Nephron progenitor cell (in vitro differentiated cells): ENCODE data around the gene WARS2.

Source experiments
- DNase-seq: peaks from one replicate; pipeline ENCODE4 v3.0.0; 2021
- H3K27ac Mint-ChIP-seq: 2 replicates; pipeline ENCODE4 v1.8.0; 2021; ENCODE audit warnings: mild to moderate bottlenecking, moderate library complexity, mixed read lengths
- H3K27me3 Mint-ChIP-seq: 2 replicates; pipeline ENCODE4 v1.8.0; 2021; ENCODE audit warnings: mild to moderate bottlenecking, low read depth, mixed read lengths; ENCODE audit not compliant: poor library complexity
- H3K36me3 Mint-ChIP-seq: 2 replicates; pipeline ENCODE4 v1.8.0; 2021; ENCODE audit warnings: low read depth, mixed read lengths
- H3K4me1 Mint-ChIP-seq: 2 replicates; pipeline ENCODE4 v1.8.0; 2021; ENCODE audit warnings: mixed read lengths
- H3K4me3 Mint-ChIP-seq: 2 replicates; pipeline ENCODE4 v1.8.0; 2021; ENCODE audit warnings: mild to moderate bottlenecking, moderate library complexity, mixed read lengths
- H3K9me3 Mint-ChIP-seq: 2 replicates; pipeline ENCODE4 v1.8.0; 2021; ENCODE audit warnings: mild to moderate bottlenecking, moderate library complexity, mixed read lengths
- TF ChIP-seq, protein P1 (sequence below): fragments of 200-600 bp; sonication (generic); IDR thresholded peaks from 2 replicates; pipeline ENCODE4 v1.5.0; 2021; ENCODE audit warnings: antibody characterized with exemption

WARS2 gene

DNA sequence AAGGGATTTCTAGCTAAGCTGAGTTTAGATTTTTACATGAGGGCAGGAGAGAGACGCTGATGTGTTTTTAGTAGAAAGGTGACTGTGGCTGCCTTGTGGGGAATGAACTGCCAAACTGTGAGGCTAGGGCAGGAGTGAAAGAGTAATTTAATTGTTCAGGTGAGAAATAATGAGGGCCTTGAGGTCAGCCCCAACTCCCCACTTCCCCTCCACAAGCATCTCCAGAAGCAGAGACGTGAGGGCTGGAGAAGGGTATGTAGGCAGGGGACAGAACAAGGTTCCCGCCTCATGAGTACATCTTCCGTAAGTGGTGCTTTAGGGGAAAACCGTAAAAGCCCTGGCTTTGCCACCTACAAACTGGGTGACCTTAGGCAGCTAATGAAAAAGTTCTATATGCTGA, 70.8 kb downstream of the WARS2 start:
- Mint-ChIP-seq H3K27ac (no peak overlapping the region), H3K9me3 (no peaks in the 10 kb centered on the region), H3K4me1 (peaks cover 6% of the 10 kb centered on the region), H3K4me3 (no peak overlapping the region), H3K27me3 (no peaks in the 10 kb centered on the region), H3K36me3 (peaks cover 8% of the 10 kb centered on the region)
- DNase-seq = no peak
- TF ChIP-seq, protein P1, sequence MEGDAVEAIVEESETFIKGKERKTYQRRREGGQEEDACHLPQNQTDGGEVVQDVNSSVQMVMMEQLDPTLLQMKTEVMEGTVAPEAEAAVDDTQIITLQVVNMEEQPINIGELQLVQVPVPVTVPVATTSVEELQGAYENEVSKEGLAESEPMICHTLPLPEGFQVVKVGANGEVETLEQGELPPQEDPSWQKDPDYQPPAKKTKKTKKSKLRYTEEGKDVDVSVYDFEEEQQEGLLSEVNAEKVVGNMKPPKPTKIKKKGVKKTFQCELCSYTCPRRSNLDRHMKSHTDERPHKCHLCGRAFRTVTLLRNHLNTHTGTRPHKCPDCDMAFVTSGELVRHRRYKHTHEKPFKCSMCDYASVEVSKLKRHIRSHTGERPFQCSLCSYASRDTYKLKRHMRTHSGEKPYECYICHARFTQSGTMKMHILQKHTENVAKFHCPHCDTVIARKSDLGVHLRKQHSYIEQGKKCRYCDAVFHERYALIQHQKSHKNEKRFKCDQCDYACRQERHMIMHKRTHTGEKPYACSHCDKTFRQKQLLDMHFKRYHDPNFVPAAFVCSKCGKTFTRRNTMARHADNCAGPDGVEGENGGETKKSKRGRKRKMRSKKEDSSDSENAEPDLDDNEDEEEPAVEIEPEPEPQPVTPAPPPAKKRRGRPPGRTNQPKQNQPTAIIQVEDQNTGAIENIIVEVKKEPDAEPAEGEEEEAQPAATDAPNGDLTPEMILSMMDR = no peak

DNA sequence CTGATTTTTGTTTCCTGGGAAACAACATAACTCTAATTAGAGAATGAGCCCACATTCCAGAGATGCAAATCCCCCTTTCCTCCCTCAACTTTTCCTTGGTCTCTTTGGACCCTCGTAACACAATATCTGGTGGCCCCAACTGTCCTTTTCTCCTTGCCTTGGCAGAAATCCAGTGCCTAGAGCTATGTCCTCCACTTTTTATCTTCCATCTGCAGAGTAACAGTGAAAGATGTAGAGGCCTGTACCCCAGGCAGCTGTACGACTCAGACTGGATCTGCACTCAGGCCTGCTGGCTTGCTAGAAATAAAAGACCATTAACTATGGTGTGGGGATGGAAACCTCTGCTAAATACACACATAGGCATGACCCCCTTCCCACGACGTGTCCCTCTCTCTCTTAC, 72.0 kb downstream of the WARS2 start:
- Mint-ChIP-seq H3K27me3 (no peaks in the 10 kb centered on the region), H3K36me3 (peaks cover 10% of the 10 kb centered on the region), H3K9me3 (no peaks in the 10 kb centered on the region), H3K4me3 (no peak overlapping the region), H3K27ac (peak overlapping the region; percentile 43), H3K4me1 (peaks cover 6% of the 10 kb centered on the region)
- no peak for DNase-seq
- TF ChIP-seq, protein P1 = no peak

DNA sequence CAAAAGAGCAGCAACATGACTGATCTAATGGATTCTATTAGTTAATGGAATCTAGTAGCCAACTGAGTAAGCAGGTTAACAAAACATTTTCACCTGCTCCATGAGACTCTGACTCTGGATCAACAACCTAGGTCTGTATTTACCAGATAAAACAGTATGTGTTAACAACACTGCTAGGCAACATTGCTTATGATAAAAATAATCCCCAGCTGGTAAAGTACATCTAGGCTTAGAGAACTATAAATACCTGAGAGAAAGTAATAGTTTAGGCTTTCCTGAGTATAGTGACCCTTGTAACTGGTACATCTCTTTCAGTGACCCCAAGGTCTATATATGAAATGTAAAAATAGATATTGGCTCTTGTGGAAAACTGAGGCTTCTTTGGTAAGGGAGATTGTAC, 78.8 kb downstream of the WARS2 start:
- no peaks in the 10 kb centered on the region for H3K27me3 Mint-ChIP-seq
- TF ChIP-seq, protein P1 = no peak
- no peak overlapping the region for H3K27ac Mint-ChIP-seq
- no peaks in the 10 kb centered on the region for H3K4me1 Mint-ChIP-seq
- no peak overlapping the region for H3K4me3 Mint-ChIP-seq
- H3K36me3 Mint-ChIP-seq = peaks cover 16% of the 10 kb centered on the region
- H3K9me3 Mint-ChIP-seq = no peaks in the 10 kb centered on the region
- no peak for DNase-seq

DNA sequence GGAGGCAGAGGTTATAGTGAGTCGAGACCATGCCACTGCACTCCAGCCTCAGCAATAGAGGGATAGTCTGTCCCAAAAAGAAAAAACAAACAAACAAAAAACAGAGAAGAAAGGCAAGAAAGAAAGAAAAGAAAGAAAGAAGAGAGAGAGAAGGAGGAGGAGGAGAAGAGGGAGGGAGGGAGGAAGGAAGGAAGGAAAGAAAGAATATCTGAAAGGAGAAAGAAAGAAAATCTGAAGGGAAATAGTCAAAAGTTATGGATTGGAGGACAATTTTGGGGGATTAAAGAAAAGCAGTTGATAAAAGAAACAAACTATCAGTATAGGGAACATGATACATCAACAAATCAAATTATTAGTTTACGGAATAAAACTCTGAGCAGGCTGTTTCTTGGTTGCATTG, 84.9 kb downstream of the WARS2 start:
- Mint-ChIP-seq H3K4me1 (no peaks in the 10 kb centered on the region), H3K27me3 (no peaks in the 10 kb centered on the region), H3K36me3 (peaks cover 3% of the 10 kb centered on the region), H3K4me3 (no peak overlapping the region), H3K9me3 (no peaks in the 10 kb centered on the region), H3K27ac (no peak overlapping the region)
- TF ChIP-seq, protein P1 = no peak
- no peak for DNase-seq

DNA sequence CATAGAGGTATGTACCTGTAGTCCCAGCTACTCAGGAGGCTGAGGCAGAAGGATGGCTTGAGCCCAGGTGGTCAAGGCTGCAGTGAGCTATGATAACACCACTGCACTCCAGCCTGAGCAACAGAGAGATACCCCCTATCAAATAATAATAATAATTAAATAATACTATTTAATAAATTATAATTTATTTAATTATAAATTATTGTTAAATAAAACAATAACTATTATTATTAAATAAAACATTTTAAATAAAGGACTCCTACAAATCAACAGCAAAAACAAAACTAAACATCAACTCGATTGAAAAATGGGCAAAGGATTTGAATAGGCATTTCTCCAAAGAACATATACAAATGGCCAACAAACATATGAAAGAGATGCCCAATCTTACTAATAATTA, 86.5 kb downstream of the WARS2 start:
- DNase-seq = no peak
- no peaks in the 10 kb centered on the region for H3K4me1 Mint-ChIP-seq
- TF ChIP-seq, protein P1 = no peak
- H3K36me3 Mint-ChIP-seq = no peaks in the 10 kb centered on the region
- H3K9me3 Mint-ChIP-seq = no peaks in the 10 kb centered on the region
- H3K27me3 Mint-ChIP-seq = no peaks in the 10 kb centered on the region
- no peak overlapping the region for H3K27ac Mint-ChIP-seq
- no peak overlapping the region for H3K4me3 Mint-ChIP-seq

DNA sequence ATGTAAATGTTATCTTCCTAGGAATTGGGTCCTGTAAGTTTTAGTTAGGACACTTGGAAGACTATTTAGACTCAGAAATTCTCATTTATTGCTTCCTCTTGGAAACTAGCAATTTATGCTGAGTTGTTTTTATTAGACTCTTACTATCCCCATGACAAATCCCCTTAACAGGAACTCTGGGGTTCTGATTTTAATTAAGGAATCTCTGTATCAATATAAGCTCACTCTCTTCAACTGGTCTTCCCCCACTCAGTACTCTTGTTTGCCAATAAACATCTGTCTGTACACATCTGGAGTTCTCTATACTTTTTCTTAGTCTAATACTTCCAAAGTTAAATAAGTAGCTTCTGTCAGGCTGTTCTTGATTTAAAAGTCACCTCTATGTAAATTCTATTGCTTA, 88.2 kb downstream of the WARS2 start:
- no peak overlapping the region for H3K27ac Mint-ChIP-seq
- DNase-seq = no peak
- H3K27me3 Mint-ChIP-seq = no peaks in the 10 kb centered on the region
- H3K4me1 Mint-ChIP-seq = peaks cover 1% of the 10 kb centered on the region
- H3K4me3 Mint-ChIP-seq = no peak overlapping the region
- H3K9me3 Mint-ChIP-seq = no peaks in the 10 kb centered on the region
- TF ChIP-seq, protein P1 = no peak
- H3K36me3 Mint-ChIP-seq = no peaks in the 10 kb centered on the region
